Activated T-cell treated with anti-CD3 and anti-CD28 coated beads, Interleukin-2, amount 50 U/mL, for 24 hours (primary cell): Measurements from ENCODE around the gene CARD19.
"Not testable (repeated sequence)": the region's sequence is repeated elsewhere in the genome, so short reads cannot be mapped to it uniquely, and the experiment has no call there.

Experiments
- DNase-seq: peaks from one replicate; pipeline ENCODE4 v3.0.0-alpha.2; 2020
- H3K27ac Mint-ChIP-seq: 2 replicates; pipeline ENCODE4 v1.8.0; 2020; ENCODE audit warnings: mild to moderate bottlenecking, mixed read lengths
- H3K27me3 Mint-ChIP-seq: 2 replicates; pipeline ENCODE4 v1.8.0; 2020; ENCODE audit warnings: mixed read lengths
- H3K36me3 Mint-ChIP-seq: 2 replicates; pipeline ENCODE4 v1.8.0; 2020; ENCODE audit warnings: low read depth, mixed read lengths
- H3K4me1 Mint-ChIP-seq: 2 replicates; pipeline ENCODE4 v1.8.0; 2020; ENCODE audit warnings: low read depth, mixed read lengths
- H3K4me3 Mint-ChIP-seq: 2 replicates; pipeline ENCODE4 v1.8.0; 2020; ENCODE audit warnings: mild to moderate bottlenecking, moderate library complexity, mixed read lengths
- H3K9me3 Mint-ChIP-seq: 2 replicates; pipeline ENCODE4 v1.8.0; 2020; ENCODE audit warnings: mixed read lengths

The CARD19 gene

DNA sequence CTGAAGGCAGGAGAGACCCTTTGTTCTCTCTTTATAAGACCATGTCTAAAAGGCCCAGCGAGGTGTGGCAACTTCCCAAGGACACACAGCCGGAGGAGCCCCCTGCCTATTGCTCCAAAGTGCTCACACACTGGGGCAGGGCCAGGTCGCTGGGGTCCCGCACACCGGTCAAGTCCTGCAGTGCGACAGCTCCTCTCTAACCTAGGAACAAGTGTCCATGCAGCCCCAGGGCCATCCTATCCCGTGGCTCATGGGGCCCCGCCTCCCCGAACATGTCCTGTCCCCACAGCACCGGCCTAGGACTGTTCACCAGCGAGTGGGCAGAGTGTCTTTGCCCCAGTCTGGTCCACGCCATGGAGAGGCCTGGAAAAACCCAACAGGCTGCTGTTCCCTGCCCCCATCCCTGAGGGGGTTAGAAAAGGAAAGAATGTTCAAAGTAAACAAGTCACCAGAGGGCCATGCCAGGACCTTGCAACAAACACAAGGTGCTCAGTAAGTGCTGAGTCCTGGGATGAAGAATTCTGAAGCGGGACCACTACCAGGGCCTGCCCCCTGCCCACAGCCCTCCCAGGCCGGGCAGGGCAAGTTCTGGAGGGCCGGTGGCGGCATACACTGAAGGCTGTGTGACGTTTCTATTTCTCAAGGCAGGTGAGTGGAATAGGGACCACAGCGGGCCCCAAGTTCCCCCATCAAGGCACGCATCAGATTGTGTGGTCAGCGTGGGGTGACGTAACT, 37.1 kb downstream of the CARD19 start:
- Mint-ChIP-seq H3K27me3 (no peaks in the 10 kb centered on the region), H3K9me3 (no peaks in the 10 kb centered on the region), H3K27ac (peak overlapping the region; percentile 92), H3K4me1 (peaks cover 73% of the 10 kb centered on the region), H3K36me3 (peaks cover 35% of the 10 kb centered on the region), H3K4me3 (peak overlapping the region; percentile 93)
- no peak for DNase-seq

GRCh38 chr9:93133681-93134014, 37.6 kb downstream of the CARD19 start:
- peaks cover 31% of the 10 kb centered on the region for H3K36me3 Mint-ChIP-seq
- DNase-seq = peak; percentile 71
- peaks cover 73% of the 10 kb centered on the region for H3K4me1 Mint-ChIP-seq
- H3K4me3 Mint-ChIP-seq = peak overlapping the region; percentile 93
- no peaks in the 10 kb centered on the region for H3K27me3 Mint-ChIP-seq
- peak overlapping the region; percentile 92 for H3K27ac Mint-ChIP-seq
- no peaks in the 10 kb centered on the region for H3K9me3 Mint-ChIP-seq

- Mint-ChIP-seq H3K9me3 (no peaks in the 10 kb centered on the region), H3K36me3 (peaks cover 29% of the 10 kb centered on the region), H3K27me3 (no peaks in the 10 kb centered on the region), H3K4me1 (peaks cover 71% of the 10 kb centered on the region), H3K27ac (peak within 1 kb of the TSS; percentile 92), H3K4me3 (peak within 1 kb of the TSS; percentile 93)
- DNase-seq = peak; percentile 90
Observed at GRCh38 chr9:93134015-93134739, 38.2 kb downstream of the CARD19 start, which contains the start of gene NINJ1. TSS of gene NINJ1 (minus strand) at chr9:93134251. CDS start at chr9:93134217, 34 bp downstream.

GRCh38 chr9:93134740-93135444, 38.9 kb downstream of the CARD19 start:
- Mint-ChIP-seq H3K27ac (peak overlapping the region; percentile 90), H3K36me3 (peaks cover 26% of the 10 kb centered on the region), H3K9me3 (no peaks in the 10 kb centered on the region), H3K4me1 (peaks cover 71% of the 10 kb centered on the region), H3K4me3 (peak overlapping the region; percentile 93), H3K27me3 (no peaks in the 10 kb centered on the region)
- no peak for DNase-seq

DNA sequence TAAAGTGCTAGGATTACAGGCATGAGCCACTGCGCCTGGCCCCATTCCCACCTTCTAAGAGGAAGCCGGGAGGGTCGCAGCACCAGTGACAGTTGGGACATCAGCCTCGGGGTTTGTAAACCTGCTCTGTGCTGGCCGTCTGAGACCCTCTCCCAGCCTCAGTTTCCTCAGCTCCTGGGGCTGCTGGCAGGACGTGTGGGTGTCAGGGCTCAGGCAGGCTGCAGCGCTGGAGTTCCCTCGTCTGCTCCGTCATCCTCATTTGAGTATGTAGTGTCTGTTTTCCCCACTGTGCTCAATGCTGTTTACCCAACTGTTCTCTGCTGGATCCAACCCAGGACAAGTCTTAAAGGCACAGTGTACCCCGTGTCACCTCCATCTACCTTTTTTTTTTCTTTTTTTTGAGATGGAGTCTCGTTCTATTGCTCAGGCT, 40.0 kb downstream of the CARD19 start:
- H3K36me3 Mint-ChIP-seq = peaks cover 19% of the 10 kb centered on the region
- no peak for DNase-seq
- H3K9me3 Mint-ChIP-seq = no peaks in the 10 kb centered on the region
- no peak overlapping the region for H3K4me3 Mint-ChIP-seq
- H3K4me1 Mint-ChIP-seq = peaks cover 66% of the 10 kb centered on the region
- no peaks in the 10 kb centered on the region for H3K27me3 Mint-ChIP-seq
- H3K27ac Mint-ChIP-seq = no peak overlapping the region

DNA sequence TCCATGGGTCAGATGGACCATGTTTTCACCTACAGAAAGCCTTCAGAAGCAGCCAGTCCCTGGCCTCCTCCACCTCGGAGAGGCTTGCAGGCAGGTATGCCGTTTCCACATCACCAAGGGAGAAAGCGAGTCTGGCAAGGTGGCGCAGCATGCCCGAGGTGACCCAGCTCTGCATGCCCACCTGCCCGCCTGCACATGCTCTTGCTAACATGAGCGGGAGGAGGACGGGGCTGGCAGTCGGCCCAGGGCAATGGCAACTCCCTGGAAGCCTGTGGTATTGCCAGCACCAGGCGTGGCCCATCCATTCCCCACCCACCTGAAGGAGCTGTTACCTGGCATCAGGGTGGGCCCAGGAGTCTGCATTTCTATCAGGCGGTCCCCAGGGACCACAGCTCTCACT, 41.3 kb downstream of the CARD19 start:
- Mint-ChIP-seq H3K9me3 (no peaks in the 10 kb centered on the region), H3K36me3 (peaks cover 11% of the 10 kb centered on the region), H3K4me3 (no peak overlapping the region), H3K27ac (no peak overlapping the region), H3K27me3 (no peaks in the 10 kb centered on the region), H3K4me1 (peaks cover 60% of the 10 kb centered on the region)
- no peak for DNase-seq

DNA sequence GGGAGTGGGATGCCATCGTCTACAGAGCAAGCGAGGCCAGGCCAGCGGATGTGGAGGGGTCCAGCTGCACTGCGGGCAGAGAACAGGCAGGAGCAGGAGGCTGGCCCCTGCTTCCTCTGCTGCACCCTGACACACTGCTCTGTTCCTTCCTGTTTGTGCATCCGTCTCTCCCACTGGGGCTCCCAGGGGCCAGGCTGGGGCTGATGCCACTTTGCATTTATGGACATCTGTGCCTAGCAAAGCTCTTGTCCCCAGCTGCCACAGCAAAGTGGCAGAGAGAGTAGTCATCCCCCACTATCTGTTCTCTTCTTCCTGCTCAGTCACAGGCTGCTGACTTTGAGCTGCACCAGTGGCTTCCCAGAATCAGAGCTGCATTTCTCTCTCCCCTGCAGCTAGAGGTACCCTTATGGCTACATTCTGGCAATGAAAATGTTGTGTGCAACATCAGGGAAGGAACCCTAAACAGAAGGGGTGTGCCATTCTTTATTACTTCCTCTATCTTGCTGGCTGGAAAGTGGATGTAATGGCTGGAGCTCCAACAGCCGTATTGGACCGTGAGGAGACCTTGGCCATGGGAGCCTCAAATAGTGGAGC, 42.3 kb downstream of the CARD19 start:
- Mint-ChIP-seq H3K36me3 (peaks cover 3% of the 10 kb centered on the region), H3K27me3 (no peaks in the 10 kb centered on the region), H3K4me1 (peaks cover 56% of the 10 kb centered on the region), H3K27ac (peak overlapping the region; percentile 0), H3K9me3 (no peaks in the 10 kb centered on the region), H3K4me3 (no peak overlapping the region)
- DNase-seq = no peak

GRCh38 chr9:93139365-93140182, 43.6 kb downstream of the CARD19 start:
- H3K36me3 Mint-ChIP-seq = no peaks in the 10 kb centered on the region

GRCh38 chr9:93141771-93142483, 45.9 kb downstream of the CARD19 start:
- Mint-ChIP-seq H3K4me1 (peaks cover 65% of the 10 kb centered on the region), H3K27ac (no peak overlapping the region), H3K4me3 (no peak overlapping the region), H3K27me3 (no peaks in the 10 kb centered on the region), H3K9me3 (peaks cover 10% of the 10 kb centered on the region), H3K36me3 (peaks cover 11% of the 10 kb centered on the region)
- DNase-seq = no peak

More at GRCh38 chr9:93139365-93140182, 43.6 kb downstream of the CARD19 start:
- Mint-ChIP-seq H3K9me3 (no peaks in the 10 kb centered on the region), H3K4me3 (no peak overlapping the region), H3K4me1 (peaks cover 65% of the 10 kb centered on the region), H3K27ac (peak overlapping the region; percentile 50), H3K27me3 (no peaks in the 10 kb centered on the region)
- no peak for DNase-seq

DNA sequence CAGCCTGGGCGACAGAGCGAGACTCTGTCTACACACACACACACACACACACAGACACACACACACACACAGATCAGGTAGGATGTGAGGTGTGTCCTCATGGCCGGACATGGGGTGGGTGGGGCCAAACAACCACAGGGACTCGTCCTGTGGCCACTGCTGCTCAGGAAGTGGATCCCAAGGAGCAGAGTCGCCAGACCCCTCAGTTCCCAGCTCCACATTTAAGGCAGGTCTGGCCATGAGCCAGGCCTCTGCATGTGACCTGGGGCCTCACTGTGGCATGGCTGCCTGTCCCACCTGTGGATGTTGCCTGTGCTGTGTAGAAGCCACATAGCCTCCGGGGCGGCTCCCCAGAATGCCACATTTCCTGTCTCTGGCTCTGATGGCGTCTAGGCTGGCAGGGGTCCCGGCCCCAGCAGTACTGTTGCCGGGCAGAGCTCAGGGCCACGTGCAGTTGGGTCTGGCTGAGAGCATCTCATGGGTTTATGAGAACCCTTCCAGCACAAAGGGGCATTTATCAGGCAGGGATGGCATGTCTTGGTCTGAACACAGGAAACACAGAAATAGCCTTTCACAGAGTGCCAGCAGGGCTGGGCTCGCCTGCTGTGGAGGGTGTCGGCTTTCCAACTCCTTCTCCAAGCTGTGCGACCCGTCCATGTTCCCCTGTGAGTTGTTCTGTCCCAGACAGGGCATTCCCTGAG, 48.0 kb downstream of the CARD19 start:
- Mint-ChIP-seq H3K4me1 (peaks cover 65% of the 10 kb centered on the region), H3K27me3 (no peaks in the 10 kb centered on the region), H3K9me3 (peaks cover 19% of the 10 kb centered on the region), H3K36me3 (peaks cover 26% of the 10 kb centered on the region), H3K27ac (peak overlapping the region; percentile 83), H3K4me3 (no peak overlapping the region)
- peak; percentile 68 for DNase-seq

GRCh38 chr9:93146696-93147095, 50.7 kb downstream of the CARD19 start:
- Mint-ChIP-seq H3K4me1 (peaks cover 68% of the 10 kb centered on the region), H3K4me3 (peak overlapping the region; percentile 43), H3K9me3 (peaks cover 22% of the 10 kb centered on the region), H3K27ac (peak overlapping the region; percentile 89), H3K36me3 (peaks cover 31% of the 10 kb centered on the region)
- H3K27me3 Mint-ChIP-seq = not testable (repeated sequence)
- peak; percentile 54 for DNase-seq

DNA sequence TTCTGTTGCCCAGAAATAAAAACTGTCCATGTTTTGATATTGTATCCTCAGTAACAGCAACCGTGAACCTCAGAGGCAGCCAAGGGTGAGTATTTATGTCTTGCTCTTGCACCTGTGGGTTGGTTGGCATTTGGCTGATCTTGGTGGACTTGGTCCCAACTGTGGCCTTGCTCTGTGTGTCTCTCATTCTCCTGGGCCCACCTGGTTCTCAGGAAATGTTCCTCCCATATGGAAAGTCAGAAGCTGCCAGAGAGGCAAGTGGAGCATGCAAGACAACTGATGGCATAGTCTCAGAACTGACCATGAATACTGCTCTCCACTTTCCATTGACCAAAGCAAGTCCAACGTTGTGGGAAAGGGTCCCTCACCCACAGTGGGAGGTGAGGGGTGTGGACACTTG, 51.6 kb downstream of the CARD19 start:
- Mint-ChIP-seq H3K36me3 (peaks cover 31% of the 10 kb centered on the region), H3K27me3 (no peaks in the 10 kb centered on the region), H3K27ac (peak overlapping the region; percentile 57), H3K4me1 (peaks cover 60% of the 10 kb centered on the region), H3K4me3 (no peak overlapping the region), H3K9me3 (peaks cover 22% of the 10 kb centered on the region)
- no peak for DNase-seq

DNA sequence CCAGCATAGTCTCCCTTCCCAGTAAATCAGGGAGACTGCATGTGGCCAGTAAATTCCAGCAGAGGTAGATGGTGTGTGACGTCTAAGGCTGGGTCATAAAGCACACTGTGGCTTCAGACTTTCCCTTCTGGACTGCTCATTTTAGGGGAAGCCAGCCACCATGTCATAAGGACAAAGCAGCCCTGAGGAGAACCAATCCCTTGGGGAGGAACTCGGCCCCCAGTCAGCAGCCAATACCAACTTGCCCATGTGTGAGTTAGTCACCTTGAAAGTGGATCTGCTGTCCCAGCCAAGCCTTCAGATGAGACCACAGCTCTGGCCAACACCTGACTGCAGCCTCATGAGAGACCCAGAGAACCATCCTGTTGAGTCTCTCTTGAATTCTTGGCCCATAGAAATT, 52.7 kb downstream of the CARD19 start:
- Mint-ChIP-seq H3K9me3 (peaks cover 22% of the 10 kb centered on the region), H3K4me3 (peak overlapping the region; percentile 19), H3K27ac (peak overlapping the region; percentile 91), H3K36me3 (peaks cover 31% of the 10 kb centered on the region), H3K4me1 (peaks cover 54% of the 10 kb centered on the region), H3K27me3 (no peaks in the 10 kb centered on the region)
- DNase-seq = no peak
